AG09319 (cell line): ENCODE measurements around the gene PKNOX1.
"Not testable (repeated sequence)": the region's sequence is repeated elsewhere in the genome, so short reads cannot be mapped to it uniquely, and the experiment has no call there.

Source experiments
- DNase-seq: peaks from one replicate; pipeline ENCODE4 v3.0.0-alpha.2; 2010; ENCODE audit warnings: low read depth; ENCODE audit errors: extremely low read depth
- TF ChIP-seq, protein P1 (sequence below): IDR thresholded peaks from 2 replicates; pipeline ENCODE4 v1.5.1; 2011; ENCODE audit warnings: low read depth, mild to moderate bottlenecking, inconsistent platforms, low read length, moderate library complexity

PKNOX1 gene, protein sequence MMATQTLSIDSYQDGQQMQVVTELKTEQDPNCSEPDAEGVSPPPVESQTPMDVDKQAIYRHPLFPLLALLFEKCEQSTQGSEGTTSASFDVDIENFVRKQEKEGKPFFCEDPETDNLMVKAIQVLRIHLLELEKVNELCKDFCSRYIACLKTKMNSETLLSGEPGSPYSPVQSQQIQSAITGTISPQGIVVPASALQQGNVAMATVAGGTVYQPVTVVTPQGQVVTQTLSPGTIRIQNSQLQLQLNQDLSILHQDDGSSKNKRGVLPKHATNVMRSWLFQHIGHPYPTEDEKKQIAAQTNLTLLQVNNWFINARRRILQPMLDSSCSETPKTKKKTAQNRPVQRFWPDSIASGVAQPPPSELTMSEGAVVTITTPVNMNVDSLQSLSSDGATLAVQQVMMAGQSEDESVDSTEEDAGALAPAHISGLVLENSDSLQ

DNA sequence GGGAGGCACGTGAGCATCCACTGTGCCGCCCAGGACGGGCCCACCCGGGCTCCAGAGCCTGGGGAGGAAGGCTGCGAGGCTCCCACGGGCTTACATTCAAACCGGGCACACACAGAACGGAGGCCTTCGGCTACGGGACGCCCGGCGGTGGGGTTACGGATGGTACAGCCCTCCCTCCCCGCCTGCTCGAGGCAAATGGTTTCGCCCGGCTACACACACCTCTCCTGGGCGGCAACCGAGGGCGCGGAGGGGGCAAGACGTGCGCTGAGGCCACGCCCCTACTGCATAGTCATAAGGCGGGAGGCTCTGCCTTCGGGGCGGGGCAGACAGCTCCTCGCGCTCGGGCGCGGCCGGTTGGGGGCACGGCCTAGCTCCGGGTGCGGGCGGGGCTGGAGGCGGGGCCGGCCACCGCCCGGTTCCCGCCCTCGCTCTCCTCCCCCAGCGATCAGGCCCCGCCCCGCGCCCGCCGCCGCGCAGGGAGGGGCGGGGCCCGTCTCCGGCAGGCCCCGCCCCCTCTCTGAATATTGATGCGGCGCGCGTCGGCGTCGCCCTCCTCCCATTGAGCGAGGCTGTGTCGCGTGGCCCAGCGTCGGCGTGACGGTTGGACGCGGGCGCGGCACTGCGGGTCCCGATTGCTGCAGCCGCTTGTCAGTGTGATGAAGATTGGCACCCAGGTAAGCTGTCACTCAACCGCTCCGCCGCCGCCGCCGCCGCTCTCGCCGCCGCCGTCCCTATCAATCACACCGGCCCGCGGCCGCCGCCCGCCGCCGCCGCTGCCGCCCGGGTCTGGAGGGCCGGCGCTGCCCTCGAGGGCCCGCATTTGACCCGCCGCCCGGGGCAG lies at the start of gene PKNOX1:
Gene PKNOX1, plus strand, starts transcription at position 572 of the 841 bp plus-strand sequence. CDS start 29,820 bp downstream, outside the sequence.
- TF ChIP-seq, protein P1, sequence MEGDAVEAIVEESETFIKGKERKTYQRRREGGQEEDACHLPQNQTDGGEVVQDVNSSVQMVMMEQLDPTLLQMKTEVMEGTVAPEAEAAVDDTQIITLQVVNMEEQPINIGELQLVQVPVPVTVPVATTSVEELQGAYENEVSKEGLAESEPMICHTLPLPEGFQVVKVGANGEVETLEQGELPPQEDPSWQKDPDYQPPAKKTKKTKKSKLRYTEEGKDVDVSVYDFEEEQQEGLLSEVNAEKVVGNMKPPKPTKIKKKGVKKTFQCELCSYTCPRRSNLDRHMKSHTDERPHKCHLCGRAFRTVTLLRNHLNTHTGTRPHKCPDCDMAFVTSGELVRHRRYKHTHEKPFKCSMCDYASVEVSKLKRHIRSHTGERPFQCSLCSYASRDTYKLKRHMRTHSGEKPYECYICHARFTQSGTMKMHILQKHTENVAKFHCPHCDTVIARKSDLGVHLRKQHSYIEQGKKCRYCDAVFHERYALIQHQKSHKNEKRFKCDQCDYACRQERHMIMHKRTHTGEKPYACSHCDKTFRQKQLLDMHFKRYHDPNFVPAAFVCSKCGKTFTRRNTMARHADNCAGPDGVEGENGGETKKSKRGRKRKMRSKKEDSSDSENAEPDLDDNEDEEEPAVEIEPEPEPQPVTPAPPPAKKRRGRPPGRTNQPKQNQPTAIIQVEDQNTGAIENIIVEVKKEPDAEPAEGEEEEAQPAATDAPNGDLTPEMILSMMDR = no peak
- peak; percentile 98 for DNase-seq

DNA sequence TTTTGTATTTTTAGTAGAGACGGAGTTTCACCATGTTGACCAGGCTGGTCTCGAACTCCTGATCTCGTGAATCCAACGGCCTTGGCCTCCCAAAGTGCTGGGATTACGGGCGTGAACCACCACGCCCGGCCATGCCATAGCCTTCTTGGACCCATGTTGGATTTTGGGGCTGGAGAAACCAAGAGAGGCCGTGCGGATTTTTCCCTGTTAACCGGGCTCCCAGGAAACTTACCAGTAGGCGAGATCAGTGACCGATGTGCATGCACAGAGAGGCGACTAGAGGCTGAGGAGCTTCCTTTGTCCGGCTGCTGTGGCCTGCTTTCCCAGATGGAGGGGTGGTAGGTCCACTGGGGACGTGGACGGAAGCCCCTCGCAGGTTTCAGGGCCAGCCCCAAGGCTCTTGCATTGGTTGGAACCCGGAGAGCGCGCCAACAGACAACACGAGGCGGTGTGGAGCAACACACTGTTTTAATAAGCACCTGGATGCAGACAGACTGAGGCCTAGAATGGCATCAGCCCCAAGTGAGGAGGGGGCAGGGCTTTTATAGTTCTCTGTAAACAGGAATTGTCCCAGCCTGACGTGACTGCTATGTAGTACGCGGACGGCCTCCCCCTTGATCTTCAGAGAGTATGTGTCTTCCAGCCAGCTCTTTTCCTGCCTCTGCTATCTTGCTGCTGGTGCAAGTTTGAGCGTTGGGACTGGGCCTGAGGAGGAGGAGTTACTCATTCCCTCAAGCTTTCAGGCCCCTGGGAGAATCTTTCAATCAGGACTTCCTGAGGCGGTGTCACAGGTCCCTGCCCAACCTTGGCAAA lies 49.0 kb upstream of the PKNOX1 start, which contains the start of gene ERVH48-1:
Gene ERVH48-1, minus strand, starts transcription at position 517 of the 813 bp plus-strand sequence. CDS start 6,624 bp downstream, outside the sequence.
- no peak for DNase-seq

DNA sequence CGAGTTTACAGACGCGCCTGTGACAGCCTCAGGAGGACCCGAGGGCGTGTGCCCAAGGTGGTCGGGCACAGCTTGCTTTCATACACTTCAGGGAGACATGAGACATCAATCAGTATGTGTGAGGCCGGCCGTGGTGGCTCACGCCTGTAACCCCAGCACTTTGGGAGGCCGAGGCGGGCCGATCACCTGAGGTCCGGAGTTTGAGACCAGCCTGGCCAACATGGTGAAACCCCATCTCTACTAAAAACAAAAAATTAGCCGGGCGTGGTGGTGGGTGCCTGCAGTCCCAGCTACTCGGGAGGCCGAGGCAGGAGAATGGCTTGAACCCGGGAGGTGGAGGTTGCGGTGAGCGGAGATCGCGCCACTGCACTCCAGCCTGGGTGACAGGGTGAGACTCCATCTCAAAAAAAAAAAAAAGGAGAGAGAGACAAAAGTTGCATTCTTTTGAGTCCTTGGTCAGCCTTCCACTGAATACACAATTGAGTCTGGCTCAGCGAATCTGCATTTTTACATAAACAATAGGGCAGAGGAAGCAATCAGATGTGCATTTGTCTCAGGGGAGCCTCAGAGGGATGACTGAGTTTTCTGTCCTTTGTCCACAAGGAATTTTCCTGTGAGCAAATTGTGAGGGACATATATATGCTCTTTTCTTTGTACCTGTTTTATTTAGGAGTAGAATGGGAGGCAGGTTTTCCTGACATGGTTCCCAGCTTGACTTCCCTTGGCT lies 46.7 kb upstream of the PKNOX1 start:
- not testable (repeated sequence) for DNase-seq

More for the DNA sequence above, 49.0 kb upstream of the PKNOX1 start, which contains the start of gene ERVH48-1:
- TF ChIP-seq, protein P1 = no peak

- TF ChIP-seq, protein P1 = no peak
- DNase-seq = no peak
These were observed 44.4 kb upstream of the PKNOX1 start for GRCh38 chr21:42929969-42930368.

DNA sequence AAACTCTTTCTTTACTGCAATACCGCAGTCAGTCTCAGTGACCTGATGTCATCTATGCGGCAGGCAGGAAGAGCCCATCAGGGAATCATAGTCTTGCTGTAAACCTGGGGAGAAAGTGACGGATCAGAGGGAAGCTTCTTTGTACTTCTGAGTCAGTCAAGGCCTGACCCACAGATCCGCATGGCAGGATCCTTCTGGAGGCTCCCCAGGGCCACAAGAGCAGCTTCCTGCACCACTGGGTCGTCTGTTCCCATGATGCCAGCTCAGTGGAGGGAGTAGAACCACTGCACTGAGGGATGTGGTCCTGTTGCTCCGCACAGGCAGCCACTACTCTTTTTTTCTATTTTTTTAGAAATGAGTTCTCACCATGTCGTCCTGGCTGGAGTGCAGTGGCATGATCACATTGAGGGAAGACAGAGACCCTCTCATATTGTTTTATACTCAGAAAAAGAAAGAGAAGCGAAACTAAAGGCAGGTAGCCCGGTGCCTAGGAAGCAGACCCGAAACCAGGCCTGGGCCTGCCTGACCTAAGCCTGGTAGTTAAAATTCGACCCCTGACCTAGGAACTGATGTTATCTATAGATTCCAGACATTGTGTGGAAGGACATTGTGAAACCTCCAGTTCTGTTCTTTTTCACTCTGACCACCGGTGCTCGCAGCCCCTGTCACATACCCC lies 42.7 kb upstream of the PKNOX1 start:
- TF ChIP-seq, protein P1 = no peak
- DNase-seq = no peak

DNA sequence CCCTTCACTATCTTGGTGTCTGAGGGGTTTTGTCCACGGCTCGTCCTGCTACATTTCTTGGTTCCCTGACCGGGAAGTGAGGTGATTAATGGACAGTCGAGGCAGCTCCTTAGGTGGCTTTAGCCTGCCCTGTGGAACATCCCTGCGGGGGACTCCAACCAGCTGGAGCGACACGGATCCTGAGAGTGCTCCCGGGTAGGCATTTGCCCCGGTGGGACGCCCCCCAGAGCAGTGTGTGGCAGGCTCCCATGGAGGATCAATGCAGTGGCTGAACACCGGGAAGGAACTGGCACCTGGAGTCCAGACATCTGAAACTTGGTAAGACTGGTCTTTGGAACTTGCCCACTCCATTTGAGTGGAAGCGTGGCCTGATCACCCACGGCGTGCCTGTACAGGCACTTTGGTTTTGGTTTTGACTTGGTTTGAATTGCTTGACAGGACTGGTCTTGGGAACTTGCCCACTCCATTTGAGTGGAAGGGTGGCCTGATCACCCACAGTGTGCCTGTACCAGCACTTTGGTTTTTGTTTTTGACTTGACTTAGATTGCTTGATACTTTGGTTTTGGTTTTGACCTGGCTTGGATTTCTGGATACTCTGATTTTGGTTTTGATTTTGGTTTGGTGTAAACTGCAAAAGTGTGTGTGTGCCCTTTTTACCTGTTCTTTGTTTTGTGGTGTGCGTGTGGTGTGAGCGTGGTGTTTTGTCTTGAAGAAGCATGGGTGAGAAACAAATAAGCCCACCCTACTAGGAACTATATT lies 41.8 kb upstream of the PKNOX1 start:
- DNase-seq = not testable (repeated sequence)

DNA sequence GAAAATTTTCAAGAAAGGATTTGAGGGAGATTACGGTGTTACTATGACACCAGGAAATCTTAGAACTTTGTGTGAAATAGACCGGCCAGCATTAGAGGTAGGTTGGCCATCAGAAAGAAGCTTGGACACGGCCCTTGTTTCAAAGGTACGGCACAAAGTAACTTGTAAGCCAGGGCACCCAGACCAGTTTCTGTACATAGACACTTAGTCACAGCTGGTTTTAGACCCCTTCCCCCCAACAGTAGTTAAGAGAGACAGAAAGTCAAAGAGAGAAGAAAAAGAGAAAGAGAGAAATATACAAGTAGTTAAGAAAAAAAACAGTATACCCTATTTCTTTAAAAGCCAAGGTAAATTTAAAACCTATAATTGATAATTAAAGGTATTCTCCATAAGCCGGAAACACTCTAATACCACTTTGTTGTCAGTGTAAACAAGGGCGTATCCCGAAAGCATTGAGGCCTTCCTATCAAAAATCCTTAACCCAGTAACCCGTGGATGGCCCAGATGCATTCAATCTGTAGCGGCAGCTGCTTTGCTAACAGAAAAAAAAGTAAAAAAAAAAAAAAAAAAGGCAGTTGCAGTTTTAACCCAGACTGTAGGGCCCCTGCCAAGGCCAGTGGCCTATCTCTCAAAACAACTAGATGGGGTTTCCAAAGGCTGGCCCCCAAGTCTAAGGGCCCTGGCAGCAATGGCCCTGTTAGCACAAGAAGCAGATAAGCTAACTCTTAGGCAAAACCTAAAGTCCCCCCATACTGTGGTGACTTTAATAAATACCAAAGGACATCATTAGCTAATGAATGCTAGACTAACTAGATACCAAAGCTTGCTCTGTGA lies 41.0 kb upstream of the PKNOX1 start:
- not testable (repeated sequence) for DNase-seq

- not testable (repeated sequence) for DNase-seq
These were observed 40.4 kb upstream of the PKNOX1 start for GRCh38 chr21:42933973-42934372.

DNA sequence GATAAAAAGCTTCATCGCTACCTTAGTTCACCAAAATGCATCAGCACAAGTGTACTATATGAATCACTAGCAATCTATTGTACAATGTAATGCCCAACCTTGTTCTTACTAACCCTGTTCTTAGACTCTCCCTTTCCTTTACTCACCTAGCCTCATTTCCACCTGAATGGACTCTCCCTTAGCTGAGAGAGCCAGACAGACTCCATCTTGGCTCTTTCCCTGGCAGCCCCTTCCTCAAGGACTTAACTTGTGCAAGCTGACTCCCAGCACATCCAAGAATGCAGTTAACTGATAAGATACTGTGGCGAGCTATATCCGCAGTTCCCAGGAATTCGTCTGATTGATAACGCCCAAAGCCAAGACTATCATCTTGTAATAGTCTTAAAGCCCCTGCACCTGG lies 38.0 kb upstream of the PKNOX1 start:
- not testable (repeated sequence) for DNase-seq

GRCh38 chr21:42937034-42937940 lies 37.1 kb upstream of the PKNOX1 start:
- not testable (repeated sequence) for DNase-seq
